DMS53 (cell line): Measurements from ENCODE around the gene LSM11.
"Not testable (repeated sequence)": the region's sequence is repeated elsewhere in the genome, so short reads cannot be mapped to it uniquely, and the experiment has no call there.

Experiments
- DNase-seq: peaks from one replicate; lab custom pipeline; 2025; lab: John Stamatoyannopoulos, UW

The LSM11 gene

GRCh38 chr5:157743163-157744050 lies at the start of gene LSM11:
Gene LSM11 (plus strand): TSS chr5:157743712. CDS start chr5:157743751, 39 bp downstream.
- peak; percentile 94 for DNase-seq

- DNase-seq, result not testable (repeated sequence)
Observed at GRCh38 chr5:157693816-157694215, 49.7 kb upstream of the LSM11 start.

- DNase-seq, result not testable (repeated sequence)
Observed at GRCh38 chr5:157696154-157696553, 47.4 kb upstream of the LSM11 start.

- peak; percentile 27 for DNase-seq
Observed at GRCh38 chr5:157698674-157699073, 44.8 kb upstream of the LSM11 start.

- no peak for DNase-seq
Observed at GRCh38 chr5:157703736-157704135, 39.8 kb upstream of the LSM11 start.

- no peak for DNase-seq
Observed at GRCh38 chr5:157708866-157709265, 34.6 kb upstream of the LSM11 start.

GRCh38 chr5:157709346-157709745 lies 34.2 kb upstream of the LSM11 start:
- no peak for DNase-seq

- DNase-seq, result no peak
Observed at GRCh38 chr5:157710431-157710830, 33.1 kb upstream of the LSM11 start.

GRCh38 chr5:157710882-157711281 lies 32.6 kb upstream of the LSM11 start:
- DNase-seq, result no peak

- DNase-seq, result no peak
Observed at GRCh38 chr5:157713830-157714595, 29.5 kb upstream of the LSM11 start.

- no peak for DNase-seq
Observed at GRCh38 chr5:157714596-157714864, 29.0 kb upstream of the LSM11 start.

- DNase-seq, result peak; percentile 66
Observed at GRCh38 chr5:157718519-157718918, 25.0 kb upstream of the LSM11 start.

GRCh38 chr5:157719245-157719644 lies 24.3 kb upstream of the LSM11 start:
- DNase-seq, result no peak

GRCh38 chr5:157721159-157721558 lies 22.4 kb upstream of the LSM11 start:
- DNase-seq, result no peak

- not testable (repeated sequence) for DNase-seq
Observed at GRCh38 chr5:157722895-157723294, 20.6 kb upstream of the LSM11 start.

GRCh38 chr5:157726607-157727006 lies 16.9 kb upstream of the LSM11 start:
- DNase-seq, result not testable (repeated sequence)

GRCh38 chr5:157727858-157728257 lies 15.7 kb upstream of the LSM11 start:
- DNase-seq, result not testable (repeated sequence)

- DNase-seq, result no peak
Observed at GRCh38 chr5:157729858-157730257, 13.7 kb upstream of the LSM11 start.

- no peak for DNase-seq
Observed at GRCh38 chr5:157730900-157731271, 12.6 kb upstream of the LSM11 start.

- peak; percentile 100 for DNase-seq
Observed at GRCh38 chr5:157731272-157732129, 12.0 kb upstream of the LSM11 start, which contains the start of gene THG1L. Gene THG1L (plus strand): TSS chr5:157731420. CDS start chr5:157731441, 21 bp downstream.

GRCh38 chr5:157732130-157732514 lies 11.4 kb upstream of the LSM11 start:
- DNase-seq, result no peak

- no peak for DNase-seq
Observed at GRCh38 chr5:157732596-157733262, 10.8 kb upstream of the LSM11 start.
